Measurements from ENCODE around the gene GOLM1.

Gene GOLM1

DNA sequence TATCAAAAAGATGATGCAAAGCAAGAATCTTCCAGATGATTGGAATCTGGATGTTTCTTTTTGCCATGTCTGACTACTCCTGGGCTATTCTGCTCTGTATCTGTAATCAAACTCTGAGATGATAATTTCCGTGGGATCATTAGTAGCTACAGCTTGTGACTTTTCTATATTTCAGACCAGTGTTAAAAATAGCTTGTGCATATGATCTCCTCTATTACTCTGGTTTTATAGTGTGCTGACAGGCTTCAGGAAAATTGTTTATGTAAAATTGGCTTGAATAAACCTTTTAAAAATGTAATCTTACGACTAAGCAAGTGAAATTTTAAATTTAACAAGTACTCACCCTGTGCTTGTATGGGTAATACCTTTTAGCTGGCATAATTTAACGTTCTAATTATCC, 118.0 kb downstream of the GOLM1 start:
- Histone ChIP-seq H3K4me3 (ENCODE audit: control insufficient read depth in 1 of 7, extremely low read depth in 1 of 7, insufficient read depth in 4 of 7, low read depth in 2 of 7, low read length in 6 of 7) (no peak overlapping the region), H3K36me3 (ENCODE audit: control insufficient read depth in 4 of 4, insufficient read depth in 4 of 4, low read length in 3 of 4) (peaks cover 25 to 70% (median 42%) of the 10 kb centered on the region in 4 experiments), H3K27me3 (replicated peaks in 2 of 5; ENCODE audit: control insufficient read depth in 4 of 5, insufficient read depth in 5 of 5, low read length in 4 of 5) (no peaks in the 10 kb centered on the region), H3K4me1 (ENCODE audit: control extremely low read depth in 1 of 4, control insufficient read depth in 4 of 4, insufficient read depth in 4 of 4, low read length in 3 of 4) (no peaks in the 10 kb centered on the region), H3K27ac (ENCODE audit: insufficient read depth in 1 of 2, low read depth in 1 of 2, low read length in 2 of 2, poor library complexity in 1 of 2, severe bottlenecking in 2 of 2) (no peak overlapping the region), H3K9me3 (ENCODE audit: control extremely low read depth in 1 of 5, control insufficient read depth in 4 of 5, insufficient read depth in 2 of 5, low read depth in 1 of 5, low read length in 4 of 5) (no peaks in the 10 kb centered on the region)
- ChIA-PET POLR2A (no interaction called here), CTCF (interaction anchor here (1.5 kb wide), 1 partner anchor 25 kb away, joined by 3 read pairs; no protein-coding TSS in a partner anchor)
- DNase-seq, result no peak
- 100% methylated on average over 1 of the region's 3 CpGs for WGBS (ENCODE audit: insufficient coverage)

DNA sequence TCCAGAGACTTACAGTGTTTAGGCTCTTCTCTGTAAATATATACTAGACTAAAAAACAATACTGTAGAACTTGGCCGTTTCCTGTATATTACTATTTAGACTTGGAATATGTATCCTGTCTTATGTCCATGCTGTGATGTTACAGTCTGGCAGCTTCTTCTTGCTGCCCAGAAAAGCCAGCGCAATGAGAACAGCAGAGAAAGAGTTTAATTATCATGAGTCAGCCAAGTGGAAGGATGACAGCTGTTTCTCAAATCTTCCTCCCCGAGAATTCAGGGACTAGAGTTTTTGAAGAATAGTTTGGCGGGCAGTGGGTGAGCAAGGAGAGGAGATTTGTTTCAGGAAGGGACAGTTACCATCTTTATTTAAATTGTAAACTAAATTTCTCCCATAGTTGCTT, 120.9 kb downstream of the GOLM1 start:
- POLR2A ChIA-PET, result no interaction called here
- H3K27me3 ChIP-seq (replicated peaks in 2 of 5; ENCODE audit: control insufficient read depth in 4 of 5, insufficient read depth in 5 of 5, low read length in 4 of 5), result no peaks in the 10 kb centered on the region
- H3K36me3 ChIP-seq (ENCODE audit: control insufficient read depth in 4 of 4, insufficient read depth in 4 of 4, low read length in 3 of 4), result peaks cover 22 to 58% (median 34%) of the 10 kb centered on the region in 4 experiments
- DNase-seq, result no peak
- no peaks in the 10 kb centered on the region for H3K4me1 ChIP-seq (ENCODE audit: control extremely low read depth in 1 of 4, control insufficient read depth in 4 of 4, insufficient read depth in 4 of 4, low read length in 3 of 4)
- H3K9me3 ChIP-seq (ENCODE audit: control extremely low read depth in 1 of 5, control insufficient read depth in 4 of 5, insufficient read depth in 2 of 5, low read depth in 1 of 5, low read length in 4 of 5), result no peaks in the 10 kb centered on the region
- H3K4me3 ChIP-seq (ENCODE audit: control insufficient read depth in 1 of 7, extremely low read depth in 1 of 7, insufficient read depth in 4 of 7, low read depth in 2 of 7, low read length in 6 of 7), result no peak overlapping the region
- CTCF ChIA-PET, result interaction anchor here (0.8 kb wide), 1 partner anchor 159 kb away, joined by 3 read pairs; no protein-coding TSS in a partner anchor
- 100% methylated on average over 2 of the region's 4 CpGs for WGBS (ENCODE audit: insufficient coverage)
- H3K27ac ChIP-seq (ENCODE audit: insufficient read depth in 1 of 2, low read depth in 1 of 2, low read length in 2 of 2, poor library complexity in 1 of 2, severe bottlenecking in 2 of 2), result no peak overlapping the region

Measured in common myeloid progenitor, CD34-positive (primary cell).